GM03348 (cell line): ENCODE measurements around the gene HAUS2.

Experiments
- DNase-seq: peaks from one replicate; pipeline ENCODE4 v3.0.0; 2012; ENCODE audit warnings: low spot score

Gene HAUS2

DNA sequence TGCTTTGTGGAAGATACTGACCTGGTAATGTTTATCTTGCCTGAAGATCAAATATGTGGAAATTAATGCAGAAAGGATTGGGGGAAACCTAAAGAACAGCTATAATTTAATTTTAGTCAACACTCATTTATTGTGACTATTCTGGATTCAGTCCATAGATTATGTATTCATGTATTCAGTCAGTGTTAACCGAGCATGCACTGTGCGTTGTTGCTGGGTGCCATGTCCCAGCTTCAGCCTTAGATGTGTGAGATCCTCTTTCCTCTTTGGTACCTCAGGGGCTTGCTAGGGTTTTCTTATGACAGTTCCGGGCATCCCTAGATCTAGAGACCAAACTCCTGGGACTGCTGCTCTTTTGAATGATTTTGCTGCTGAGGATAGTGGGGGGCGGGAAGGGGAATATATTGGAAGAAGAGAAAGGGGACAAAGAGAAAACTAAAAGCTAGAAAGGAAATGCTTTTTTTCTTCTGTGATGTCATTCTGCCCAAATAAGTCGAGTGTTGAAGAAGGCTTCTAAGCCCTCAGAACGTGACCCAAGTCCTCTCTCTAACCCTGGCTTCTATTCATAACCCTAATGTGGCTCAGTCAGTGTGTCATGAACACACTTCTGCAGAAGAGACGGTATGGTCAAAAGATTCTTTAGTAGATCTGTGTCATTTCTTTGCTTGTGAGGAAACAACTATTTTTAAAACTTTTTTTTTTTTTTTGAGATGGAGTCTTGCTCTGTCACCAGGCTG, 60.3 kb downstream of the HAUS2 start:
- DNase-seq: no peak

DNA sequence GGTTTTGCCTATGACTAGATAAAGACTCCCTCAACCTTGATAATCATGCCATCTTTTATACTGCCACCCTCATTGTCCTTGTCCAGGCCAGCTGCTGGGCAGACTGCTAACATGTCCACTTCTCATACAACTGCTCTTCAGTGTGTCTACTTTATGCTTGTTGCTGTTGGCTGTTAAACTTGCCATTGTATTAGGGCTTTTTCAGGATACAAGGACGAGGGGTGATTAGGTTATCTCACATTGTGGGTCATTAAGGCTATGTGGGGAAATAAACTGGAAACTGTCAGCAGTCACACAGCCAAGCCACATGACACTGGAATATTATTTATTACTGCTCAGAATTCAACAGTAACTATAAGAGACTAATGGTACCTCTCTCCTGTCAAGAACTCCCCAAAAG, 62.9 kb downstream of the HAUS2 start:
- DNase-seq: no peak

DNA sequence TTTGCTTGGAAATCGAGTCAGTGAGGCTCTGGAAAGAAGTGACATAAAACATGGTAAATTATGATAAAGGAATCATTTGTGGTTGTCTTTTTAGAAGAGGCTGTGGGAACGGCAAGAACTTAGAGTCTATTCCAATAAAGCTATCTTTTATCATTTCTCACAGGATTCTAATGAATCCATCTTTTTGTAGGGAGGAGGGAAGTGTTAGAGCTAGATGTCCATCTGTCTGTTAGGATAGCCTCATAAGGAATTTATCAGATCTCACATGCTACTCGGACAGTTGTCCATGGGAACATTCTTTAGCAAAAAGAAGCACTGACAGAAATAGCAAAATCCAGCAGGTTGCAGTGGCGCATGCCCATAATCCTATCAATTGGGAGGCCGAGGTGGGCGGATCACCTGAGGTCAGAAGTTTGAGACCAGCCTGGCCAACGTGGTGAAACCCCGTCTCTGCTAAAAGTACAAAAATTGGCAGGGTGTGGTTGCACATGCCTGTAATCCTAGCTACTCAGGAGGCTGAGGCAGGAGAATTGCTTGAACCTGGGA, 63.8 kb downstream of the HAUS2 start:
- DNase-seq: no peak

DNA sequence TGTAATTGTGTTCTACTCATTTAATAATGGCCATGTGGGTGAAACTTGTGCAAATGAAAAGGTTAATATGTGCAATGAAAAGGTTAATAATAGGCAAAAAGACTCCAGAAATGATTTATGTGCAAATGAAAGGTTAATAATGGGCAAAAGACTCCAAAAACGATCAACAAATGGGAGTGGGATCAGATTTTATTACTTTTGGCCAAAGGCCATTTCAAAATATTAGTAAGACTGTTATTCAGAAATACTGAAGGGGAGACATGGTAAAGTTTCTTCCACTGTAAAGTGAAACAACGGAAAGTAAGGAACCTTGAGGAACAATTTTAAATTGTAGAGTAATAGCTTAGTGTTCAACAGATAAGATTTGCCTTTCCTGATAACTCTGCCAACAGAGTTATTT, 67.5 kb downstream of the HAUS2 start:
- no peak for DNase-seq
